HG02870 (cell line): ENCODE data around the gene TOX2.

Experiments
- ATAC-seq: cut with Tn5 transposase; IDR thresholded peaks from one replicate; pipeline ENCODE4 v1.9.1; 2021; ENCODE audit warnings: mild to moderate bottlenecking, moderate library complexity; ENCODE audit not compliant: unreplicated experiment

TOX2 gene

DNA sequence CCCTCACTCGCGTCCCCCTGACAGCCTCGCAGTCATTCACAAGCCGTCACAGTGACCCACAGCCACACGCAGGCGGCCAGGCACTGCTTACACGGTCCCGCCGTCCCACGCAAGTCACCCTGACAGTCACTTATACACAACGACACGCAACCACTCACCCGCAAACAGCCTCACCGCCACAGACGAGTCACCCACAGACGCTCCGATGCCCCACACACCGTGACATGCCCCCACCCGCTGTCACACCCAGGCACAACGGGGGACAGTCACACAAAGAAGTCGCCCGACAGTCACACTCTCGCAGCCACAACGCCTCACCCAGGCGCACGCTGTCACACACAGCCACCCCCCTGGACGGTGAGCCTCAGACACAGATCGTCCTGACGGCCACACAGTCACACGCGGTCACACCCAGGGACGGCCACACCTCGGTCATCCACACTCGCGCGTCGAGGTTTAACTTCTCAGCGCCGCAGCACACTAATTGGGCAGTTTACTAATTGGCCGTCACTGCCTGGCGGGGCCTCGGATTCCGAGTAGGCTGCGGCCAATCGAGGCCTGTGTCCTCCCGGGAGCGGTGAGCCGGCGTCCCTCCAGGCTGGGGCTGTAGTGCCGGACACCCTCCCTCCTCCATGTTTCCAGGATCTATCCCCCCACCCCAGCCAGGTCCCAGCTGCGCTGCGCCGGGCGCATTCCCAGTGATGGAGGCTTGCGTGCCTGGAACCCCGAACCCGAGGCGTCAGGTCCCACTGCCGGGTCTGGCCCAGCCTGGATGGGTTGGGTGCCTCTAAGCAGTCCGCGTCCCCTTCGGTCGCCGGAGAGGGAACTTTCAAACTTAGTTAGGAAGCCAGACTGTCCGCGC, 790 bp downstream of the TOX2 start:
- peak; percentile 6 for ATAC-seq

DNA sequence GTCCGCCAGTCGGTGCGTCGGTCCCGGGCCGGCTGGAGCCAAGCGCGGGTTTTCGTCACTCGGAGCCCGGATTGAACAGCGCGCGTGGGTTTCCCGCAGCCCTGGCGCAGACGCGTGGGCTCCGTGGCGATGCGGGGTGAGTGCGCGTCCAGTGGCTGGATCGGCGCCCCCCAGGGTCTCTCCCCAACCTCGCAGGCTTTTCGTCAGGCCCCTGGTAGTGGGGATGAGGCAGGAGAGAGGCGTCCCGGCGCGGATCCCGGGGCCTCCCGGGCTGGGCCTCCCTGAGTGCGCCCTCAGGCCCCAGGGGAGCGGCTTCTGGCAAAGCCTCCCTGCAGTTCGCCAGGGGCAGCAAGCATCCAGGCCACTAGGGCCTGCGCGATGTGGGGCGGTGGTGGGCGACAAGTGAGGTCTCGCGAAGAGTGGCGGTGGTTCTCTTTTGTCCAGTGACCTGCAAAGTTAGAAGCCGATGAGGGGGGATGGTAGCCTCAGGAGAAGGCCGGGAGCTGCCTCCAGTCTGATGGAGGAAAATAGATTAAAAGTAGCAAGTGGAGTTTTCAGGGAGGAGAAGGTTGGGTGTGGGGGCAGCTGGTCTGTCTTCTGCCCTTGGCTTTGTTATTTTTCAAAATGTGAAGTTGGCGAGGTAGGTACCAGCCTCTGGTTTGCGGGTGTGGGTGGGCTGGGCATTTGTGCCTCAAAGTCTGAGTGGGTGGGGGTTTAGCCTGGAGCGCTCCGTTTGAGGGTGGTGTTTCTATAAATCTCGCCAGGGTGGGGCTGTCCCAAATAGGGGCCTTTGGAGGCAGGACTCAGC, 1.6 kb downstream of the TOX2 start:
- no peak for ATAC-seq

- ATAC-seq, result no peak
These were observed 2.3 kb downstream of the TOX2 start for GRCh38 chr20:43916881-43917371.

DNA sequence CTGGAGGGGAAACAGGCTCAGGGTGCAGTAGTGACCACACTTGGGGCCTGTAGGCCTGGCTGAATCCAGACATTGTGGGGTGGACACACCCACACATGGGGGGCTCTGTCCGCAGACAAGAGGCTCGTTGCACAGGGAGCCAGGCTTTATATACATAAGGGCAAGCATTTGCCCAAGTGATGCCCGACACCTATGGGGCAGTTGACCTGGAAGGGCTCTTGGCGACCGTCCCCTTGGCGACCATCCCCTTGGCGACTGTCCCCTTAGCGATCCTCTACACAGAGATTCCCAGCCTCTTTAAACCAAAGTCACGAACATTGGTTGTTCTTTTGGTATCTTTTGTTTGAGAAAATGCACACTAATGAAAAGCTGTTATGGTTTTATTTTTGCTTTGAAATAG, 2.7 kb downstream of the TOX2 start:
- ATAC-seq, result no peak

DNA sequence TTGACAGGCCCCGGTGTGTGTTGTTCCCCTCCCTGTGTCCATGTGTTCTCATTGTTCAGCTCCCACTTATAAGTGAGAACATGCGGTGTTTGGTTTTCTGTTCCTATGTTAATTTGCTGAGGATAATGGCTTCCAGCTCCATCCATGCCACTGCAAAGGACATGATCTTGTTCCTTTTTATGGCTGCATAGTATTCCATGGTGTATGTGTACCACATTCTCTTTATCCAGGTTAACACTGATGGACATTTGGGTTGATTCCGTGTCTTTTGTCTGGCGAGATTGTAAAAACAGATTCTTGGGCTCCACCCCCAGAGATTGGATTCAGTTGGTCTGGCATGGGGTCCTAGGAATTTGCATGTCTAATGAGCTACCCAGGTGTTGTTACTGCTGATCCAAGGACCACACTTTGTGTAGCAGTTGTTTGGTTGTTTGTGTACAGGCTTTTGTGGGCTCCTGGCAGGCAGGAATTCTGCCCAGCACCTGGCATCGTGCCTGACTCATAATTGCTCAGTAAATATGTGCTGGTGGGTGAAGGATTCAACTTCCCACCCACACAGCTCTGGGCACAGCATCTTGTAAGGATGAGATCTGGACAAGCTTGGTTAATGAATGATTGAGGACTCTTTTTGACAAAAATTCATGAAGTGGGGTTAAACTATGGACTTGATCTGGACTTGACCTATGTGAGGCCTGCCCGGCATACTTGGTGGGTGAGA, 5.2 kb downstream of the TOX2 start:
- ATAC-seq, result no peak

DNA sequence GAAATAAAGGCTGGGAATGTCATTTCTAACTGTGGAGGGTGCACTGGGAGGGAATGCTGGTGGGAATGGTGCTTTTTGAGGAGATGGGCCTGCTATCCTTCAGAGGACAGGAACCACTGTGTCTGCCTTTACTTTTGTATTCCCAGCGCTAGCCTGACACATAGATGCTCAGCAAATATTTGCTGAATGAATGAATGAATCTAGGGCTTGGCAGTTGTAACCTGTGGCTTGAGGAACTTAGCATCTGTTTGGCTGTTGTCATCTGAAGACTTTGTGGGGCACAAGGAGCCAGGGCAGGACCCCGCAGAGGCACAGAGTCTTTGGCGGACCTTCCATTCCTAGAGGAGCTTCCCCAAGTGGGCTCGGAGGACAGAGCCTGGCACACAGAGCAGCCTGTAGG, 6.1 kb downstream of the TOX2 start:
- ATAC-seq, result no peak

DNA sequence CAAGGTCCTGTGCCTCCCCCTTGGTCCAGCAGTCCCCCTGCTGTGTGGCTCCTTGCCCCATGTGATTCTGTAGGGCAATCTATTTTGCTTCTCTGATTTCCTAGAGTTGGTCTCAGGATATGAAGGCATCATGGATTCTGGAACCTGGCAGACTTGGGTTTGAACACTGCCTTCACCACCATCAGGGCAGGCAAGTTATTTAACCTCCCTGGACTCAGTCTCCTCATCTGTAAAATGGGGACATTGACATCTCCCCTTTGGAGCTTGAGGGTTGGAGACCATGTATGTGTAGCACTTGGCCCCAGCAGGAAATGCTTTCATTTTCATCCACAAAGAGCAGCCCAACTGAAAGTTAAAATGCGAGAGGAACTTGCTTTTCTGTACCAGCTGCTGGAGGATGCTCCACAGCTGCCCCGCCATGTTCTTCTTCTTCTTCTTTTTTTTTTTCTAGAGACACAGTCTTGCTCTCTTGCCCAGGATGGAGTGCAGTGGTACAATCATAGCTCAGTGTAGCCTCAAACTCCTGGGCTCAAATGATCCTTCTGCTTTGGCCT, 6.7 kb downstream of the TOX2 start:
- no peak for ATAC-seq

DNA sequence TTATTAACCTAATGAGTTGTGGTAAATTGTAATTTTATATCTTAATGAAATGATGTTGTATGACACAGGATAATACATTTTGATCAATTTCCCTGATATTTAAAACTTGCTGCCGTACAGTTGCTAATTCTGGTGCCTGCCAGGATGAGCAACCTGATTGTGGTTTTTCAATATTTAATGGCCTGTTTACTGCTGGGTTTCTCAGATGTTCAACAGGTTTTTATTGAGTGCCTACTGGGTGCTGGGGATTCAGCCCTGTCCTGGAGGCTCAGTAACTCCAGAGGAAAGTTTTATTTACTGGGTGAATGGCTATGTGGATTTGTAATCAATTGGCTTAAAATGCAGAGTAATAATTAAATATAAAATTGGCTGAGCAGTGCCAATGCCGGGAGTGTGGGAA, 8.0 kb downstream of the TOX2 start:
- ATAC-seq, result no peak

DNA sequence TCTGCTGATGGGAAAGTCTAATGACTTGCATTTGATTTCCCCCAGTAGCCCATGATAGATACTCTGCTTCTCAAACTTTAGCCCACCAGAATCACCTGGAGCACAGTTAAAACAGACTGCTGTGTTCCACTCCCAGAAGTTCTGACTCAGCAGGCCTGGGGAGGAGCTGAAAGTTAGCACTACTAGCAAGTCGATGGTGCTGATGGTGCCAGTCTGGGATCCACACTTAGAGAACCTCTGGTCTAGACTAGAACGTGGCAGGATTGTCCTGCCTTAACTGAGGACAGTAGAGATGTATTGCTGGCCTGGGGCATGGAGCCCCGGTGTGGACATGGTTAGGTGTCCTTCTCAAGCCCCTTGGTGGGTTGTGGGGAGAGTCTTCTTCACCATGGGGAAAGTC, 8.7 kb downstream of the TOX2 start:
- ATAC-seq, result no peak

GRCh38 chr20:43923917-43924316, 9.3 kb downstream of the TOX2 start:
- no peak for ATAC-seq

DNA sequence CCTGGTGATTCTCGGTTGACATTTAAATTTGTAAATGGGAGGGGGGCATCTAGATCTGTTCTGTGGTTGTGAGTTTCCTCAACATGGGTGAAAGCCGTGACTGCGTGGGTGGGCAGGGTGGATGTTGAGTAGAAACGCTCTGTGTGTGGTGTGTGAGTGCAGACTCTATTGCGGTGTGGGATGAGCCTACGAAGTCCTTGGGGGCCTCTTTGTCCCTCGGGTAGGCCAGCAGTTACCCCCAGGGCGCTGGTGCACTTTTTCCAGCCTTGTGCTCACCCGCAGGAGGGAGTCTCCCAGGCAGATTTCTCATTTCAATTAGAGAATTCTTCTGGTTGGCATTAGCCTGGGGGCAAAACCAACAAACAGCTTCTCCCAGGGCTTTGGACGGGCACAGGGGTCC, 10.6 kb downstream of the TOX2 start:
- ATAC-seq, result no peak

DNA sequence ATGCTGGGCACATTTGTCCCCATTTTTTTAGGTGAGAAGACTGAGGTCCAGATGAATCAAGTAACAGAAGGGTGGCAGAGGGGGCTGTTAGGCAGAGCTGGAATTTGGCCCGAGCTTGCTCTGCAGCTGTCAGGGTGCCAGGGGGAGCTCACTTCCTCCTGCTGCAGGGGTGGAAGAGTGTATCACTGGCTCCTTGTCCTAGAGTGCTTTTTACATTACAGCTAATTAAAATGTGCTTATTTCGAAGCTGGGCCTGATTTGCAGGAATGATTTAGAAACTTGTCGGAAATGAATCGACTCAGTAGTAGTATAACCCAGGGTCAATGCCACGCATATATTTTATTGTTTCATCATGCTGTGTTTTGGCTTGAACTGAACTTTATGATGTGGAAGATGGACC, 11.1 kb downstream of the TOX2 start:
- no peak for ATAC-seq

DNA sequence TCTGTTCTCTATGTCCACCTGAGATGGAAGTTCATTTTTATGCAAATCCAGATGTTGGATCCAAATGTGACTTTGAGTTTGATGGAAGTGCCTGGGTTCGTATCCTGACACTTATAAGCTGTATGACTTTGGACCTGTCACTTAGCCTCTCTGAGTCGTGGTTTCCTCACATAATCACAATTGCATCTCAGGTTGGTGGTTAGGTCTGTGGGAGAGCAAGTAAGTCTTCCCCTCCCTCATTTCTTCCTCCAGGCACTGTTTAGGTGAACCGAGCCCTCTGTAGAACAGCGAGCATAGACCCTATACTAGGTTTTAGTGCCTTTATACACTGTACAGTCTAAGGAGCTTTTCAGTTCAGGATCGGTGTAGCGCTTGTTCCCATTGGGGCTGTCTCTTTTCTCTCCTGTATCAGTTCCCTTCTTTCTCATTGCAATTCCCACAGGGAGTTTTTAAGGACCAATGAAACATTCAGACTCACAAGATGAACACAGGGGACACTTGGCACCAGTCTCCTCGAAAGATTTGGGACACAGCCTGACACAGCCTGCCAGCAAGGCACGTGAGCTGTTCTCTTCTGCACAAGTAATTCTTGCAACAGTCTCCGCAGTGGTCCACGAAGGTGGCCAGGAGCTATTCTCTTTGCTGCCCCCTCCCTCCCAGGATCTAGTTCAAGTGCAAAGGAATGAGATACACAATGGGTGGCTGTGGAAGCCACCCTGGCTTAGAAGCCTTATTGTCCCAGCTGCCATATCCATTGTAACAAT, 11.8 kb downstream of the TOX2 start:
- ATAC-seq, result no peak

- no peak for ATAC-seq
These were observed 17.3 kb downstream of the TOX2 start for GRCh38 chr20:43931976-43932375.

DNA sequence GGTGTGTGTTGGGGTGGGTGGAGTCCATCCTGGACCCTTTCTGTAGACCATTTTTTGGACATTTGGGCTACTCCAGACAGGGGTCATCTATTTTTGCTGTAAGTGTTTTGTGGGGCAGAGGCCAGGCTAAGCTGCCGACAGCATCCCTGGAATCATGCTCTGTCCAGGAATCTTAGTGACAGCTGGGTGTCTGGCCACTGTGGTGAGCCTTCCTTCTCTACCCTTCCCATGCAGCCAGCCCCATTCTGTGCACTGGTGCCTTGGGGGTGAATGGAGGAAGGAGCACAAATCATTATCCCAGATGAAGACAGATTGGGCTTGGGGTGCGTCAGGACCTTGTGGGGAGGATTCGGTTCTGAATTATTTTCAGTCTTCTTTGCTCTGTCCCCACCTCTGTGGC, 20.2 kb downstream of the TOX2 start:
- no peak for ATAC-seq

GRCh38 chr20:43936104-43936770, 21.6 kb downstream of the TOX2 start:
- no peak for ATAC-seq

DNA sequence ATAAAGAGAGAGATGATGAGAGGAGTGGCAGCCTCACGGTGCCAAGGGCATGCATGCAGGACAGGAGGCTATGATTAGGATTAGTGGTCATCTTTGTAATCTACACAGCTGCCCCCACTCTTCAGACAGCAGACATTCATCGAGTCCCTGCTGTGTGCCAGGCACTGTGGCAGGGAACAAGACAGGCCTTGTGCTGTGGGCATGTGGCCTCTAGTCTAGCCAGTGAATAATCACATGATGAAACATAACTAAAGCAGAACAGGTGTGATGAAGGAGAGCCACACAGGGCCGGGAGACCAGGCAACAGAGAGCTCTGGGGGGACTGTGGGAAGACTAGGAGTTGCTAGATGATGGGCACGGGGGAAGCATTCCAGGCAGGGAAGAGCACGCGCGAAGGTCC, 22.2 kb downstream of the TOX2 start:
- ATAC-seq, result no peak

DNA sequence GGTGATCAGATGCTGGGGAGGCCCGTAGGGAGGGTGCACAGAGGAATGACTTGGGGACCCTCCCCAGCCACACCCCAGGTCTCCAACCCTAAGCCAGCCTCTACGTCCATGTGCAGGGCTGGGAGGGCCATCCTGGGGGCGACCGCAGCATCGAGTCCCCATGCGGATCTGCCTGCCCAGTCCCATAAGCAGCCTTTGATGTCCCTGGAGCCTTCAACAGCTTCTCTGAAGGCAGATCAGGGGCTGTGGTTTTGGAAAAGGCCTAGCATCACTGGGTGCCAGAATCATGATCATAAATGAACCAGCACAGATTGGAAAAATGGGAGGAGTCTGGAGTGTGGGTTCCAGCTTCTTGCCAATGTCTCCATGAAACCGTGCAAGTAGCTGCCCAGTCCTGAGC, 22.9 kb downstream of the TOX2 start:
- ATAC-seq, result no peak

DNA sequence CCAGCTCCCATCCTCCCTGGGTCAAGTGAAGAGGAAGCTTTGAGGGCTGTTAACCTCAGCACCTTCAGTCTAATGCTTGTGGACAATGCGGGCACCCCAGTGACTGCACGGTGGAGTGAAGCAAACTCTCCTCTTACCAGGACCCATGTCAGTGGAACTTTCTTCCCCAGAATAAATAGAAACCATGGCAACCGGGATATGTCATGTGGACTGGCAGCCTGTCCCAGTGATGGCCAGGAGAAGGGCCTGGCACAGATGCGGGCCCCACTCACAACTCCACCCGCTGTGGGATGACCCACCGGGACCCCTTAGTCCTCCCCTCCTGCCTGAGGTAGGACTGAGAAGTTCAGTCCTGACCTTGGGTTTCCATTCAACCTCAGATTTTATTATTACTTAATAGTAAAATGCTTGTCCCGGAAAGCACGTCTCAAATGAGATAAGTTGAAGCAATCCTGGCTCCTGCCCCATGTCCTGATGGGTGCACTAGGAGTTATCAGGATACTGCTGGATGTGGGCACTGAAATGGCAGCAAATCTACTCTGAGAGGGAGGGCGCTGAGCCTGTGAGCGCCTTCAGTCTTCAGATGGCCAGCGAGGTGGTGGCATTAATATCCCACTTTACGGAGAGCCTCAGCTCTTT, 23.5 kb downstream of the TOX2 start:
- ATAC-seq, result no peak
